HG02763 (cell line): ENCODE data around the gene GOLGA6C.
"Not testable (repeated sequence)": the region's sequence is repeated elsewhere in the genome, so short reads cannot be mapped to it uniquely, and the experiment has no call there.

Experiments used
- ATAC-seq: cut with Tn5 transposase; IDR thresholded peaks from one replicate; pipeline ENCODE4 v1.9.1; 2021; ENCODE audit warnings: mild to moderate bottlenecking, moderate library complexity; ENCODE audit not compliant: unreplicated experiment

GOLGA6C gene

DNA sequence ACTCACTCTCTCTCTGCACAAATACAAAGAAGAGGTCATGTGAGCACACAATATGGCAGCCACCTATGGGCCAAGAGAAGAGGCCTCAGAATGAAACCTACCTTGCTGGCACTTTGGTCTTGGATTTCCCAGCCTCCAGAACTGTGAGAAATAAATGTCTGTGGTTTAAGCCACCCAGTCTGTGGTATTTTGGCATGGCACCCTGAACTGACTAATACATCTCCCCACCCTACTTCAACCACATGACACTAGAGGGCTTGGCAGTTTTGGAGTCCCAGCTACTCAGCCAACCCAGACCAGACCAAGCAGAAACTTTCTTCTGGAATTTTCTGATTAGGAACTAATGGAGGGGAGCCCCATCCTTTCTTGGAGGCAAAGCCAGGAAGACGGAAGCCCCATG lies 54.4 kb downstream of the GOLGA6C start:
- ATAC-seq = not testable (repeated sequence)

DNA sequence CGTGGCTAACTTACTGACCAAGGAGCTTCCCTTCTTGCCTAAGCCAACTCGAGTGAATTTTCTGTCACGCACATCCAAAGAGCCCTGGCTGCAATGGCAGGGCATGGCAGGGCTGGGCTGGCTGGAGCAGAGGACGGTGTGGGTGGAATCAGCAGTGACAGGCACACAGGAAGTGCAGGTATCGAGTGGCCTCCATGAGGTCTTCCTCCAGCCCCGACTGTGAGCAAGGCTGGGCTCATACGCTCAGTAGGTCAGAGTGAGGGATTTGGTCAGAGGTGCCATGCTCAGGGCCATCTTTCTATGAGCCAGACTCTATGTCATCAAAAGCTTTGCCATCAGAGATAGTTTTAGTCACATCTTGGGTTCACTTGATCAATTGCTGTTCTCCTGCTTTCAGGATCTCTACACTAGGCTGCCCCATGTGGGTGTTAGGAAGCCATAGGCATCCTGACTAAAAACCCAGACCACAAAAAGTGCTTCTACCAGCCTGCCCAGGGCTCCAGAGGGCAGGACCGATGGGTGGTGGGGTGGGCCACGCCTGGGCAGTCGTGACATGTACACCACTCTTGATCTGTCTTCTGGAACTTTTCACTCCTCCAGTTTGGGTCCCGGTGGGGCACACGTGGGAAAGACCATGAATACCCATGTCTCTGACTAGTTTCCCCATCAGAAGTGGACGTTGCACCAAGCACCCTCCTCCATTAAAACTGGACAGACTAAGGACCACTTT lies 55.1 kb downstream of the GOLGA6C start:
- no peak for ATAC-seq

GRCh38 chr15:75314552-75315290 lies 56.6 kb downstream of the GOLGA6C start:
- no peak for ATAC-seq

DNA sequence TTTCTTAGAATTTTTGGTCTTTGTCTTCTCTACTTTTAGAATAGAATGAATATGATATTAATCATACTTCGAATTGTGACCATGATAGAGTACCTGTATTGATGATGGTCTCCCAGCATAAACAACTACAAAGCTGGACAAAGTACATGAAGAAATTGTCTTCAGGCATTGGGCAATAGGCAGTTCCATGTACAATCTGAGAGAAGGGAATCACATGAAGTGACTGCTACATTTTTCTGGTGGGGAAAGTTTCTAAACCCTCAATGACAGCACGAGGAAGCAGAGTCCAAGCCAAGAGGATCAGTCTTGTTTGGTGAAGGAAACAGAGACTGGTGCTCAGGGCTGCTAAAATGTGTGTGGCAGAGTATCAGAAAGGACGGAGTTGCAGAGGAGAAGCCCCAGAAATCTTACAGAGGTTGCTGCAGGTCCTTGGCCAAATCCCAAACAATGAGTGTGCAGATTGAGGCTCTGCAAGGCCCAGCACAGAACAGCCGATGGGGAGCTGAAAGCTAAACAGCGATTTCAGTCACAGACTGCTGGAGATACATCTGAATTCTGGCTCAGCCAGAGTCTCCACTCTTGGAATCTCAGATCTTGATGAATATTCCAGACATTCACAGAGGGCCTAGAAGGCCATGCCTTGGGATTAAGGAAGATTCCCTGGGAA lies 61.2 kb downstream of the GOLGA6C start:
- ATAC-seq = not testable (repeated sequence)
